Activated T-helper 1 cell treated with Interleukin-2 at 50 U/mL for 16 hours (primary cell): ENCODE data around the gene EXO1.
"Not testable (repeated sequence)": the region's sequence is repeated elsewhere in the genome, so short reads cannot be mapped to it uniquely, and the experiment has no call there.

Source experiments
- DNase-seq: peaks from one replicate; pipeline ENCODE4 v3.0.0-alpha.2; 2020; ENCODE audit warnings: low read depth

Gene EXO1

GRCh38 chr1:241847796-241848685 lies at the start of gene EXO1:
EXO1 (plus strand) TSS chr1:241848204; CDS start chr1:241850426, 2,222 bp downstream.
- DNase-seq: peak; percentile 75

- DNase-seq: no peak
Observed at GRCh38 chr1:241799416-241799815, 48.6 kb upstream of the EXO1 start.

DNA sequence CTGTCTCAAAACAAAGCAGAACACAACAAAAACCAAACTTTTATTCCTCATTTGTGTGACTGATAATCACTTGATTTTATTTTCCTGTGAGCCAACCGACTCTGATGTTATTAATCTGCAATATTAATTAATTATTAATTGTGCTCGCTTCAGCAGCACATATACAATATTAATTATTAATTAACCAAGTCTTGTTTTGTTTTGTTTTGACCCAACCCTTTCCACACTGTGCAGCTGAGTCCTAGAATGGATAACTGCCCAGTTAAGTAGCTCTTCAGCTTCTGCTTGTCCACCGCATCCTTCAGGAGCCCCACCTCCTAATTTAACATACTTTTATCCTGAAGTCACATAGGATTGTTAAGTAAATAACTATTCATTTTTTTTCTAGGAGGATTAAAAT lies 47.4 kb upstream of the EXO1 start:
- DNase-seq: no peak

DNA sequence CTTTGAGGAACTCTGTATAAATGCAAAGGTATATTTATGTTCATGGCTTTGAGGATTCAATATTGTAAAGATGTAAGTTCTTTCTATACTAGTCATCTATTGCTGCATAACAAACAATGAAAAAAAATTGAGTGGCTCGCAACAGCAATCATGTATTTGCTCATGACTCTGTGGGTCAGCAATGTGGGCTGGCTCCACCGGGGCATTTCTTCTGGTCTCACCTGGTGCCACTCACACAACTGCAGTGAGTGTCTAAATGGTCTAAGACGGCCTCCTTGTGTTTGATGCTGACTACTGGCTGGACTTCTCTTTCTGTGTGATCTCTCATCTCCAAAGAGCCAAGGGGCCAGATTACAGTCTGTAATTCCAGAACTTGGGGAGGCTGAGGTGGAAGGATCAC lies 45.1 kb upstream of the EXO1 start:
- DNase-seq: no peak

DNA sequence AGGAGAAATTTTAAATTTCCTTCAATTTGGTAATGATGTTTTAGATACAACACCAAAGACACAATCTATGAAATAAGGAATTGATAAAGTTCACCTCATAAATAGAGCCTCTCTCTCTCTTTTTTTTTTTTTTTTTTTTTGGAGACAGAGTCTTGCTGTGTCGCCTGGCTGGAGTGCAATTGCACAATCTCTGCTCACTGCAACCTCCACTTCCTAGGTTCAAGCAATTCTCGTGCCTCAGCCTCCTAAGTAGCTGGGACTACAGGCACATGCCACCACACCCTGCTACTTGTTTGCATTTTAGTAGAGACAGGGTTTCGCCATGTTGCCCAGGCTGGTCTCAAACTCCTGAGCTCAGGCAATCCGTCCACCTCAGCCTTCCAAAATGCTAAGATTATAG lies 43.3 kb upstream of the EXO1 start:
- not testable (repeated sequence) for DNase-seq

GRCh38 chr1:241808265-241808664 lies 39.7 kb upstream of the EXO1 start:
- no peak for DNase-seq

DNA sequence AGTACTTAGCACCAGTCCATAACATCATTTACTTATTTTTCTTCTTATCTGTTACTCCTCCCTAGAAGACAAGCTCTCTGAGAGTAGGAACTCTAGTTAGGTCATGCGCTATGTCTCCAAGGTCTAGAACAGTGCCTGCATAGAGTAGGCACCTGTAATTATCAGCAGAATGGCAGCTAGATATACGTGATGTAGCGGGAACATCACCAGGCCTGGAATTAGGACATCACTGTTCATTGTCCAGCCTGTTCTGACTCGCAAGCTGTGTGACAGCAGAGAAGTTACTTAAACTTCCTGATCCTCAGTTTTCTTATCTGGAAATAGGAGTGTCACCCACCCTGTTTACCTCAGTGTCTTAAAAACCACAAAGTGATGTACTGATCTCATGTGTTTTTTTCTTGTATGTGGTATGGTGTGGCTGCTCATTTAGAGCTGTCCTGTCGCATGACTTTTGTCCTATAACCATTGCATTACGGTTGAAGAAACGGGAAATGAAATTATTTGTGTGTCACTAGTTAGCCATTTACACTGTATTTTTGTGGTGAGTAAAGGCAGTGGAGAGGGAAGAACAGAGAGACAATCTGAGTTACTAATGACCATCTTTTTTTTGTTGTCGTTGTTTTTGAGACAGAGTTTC lies 37.1 kb upstream of the EXO1 start:
- no peak for DNase-seq

DNA sequence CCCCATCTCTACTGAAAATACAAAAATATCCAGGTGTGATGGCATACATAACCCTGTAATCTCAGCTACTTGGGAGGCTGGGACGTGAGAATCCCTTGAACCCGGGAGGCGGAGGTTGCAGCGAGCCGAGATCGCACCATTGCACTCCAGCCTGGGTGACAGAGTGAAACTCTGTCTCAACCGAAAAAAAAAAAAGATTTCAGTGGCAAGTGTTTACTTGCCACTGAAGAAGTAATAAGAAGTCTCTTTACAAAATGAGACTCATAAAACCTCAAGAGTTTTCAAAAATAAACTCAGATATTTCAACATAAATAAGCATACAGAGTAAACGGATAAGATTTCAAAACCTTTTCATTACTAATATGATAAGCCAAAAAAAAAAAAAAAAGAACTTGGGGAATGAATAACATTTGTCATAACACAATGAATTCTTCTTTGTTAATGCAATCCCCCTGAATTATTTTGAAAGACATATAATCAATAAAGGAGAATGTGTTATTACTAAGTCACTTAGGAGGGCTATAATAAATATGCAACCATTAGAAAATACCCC lies 34.2 kb upstream of the EXO1 start:
- DNase-seq: no peak

DNA sequence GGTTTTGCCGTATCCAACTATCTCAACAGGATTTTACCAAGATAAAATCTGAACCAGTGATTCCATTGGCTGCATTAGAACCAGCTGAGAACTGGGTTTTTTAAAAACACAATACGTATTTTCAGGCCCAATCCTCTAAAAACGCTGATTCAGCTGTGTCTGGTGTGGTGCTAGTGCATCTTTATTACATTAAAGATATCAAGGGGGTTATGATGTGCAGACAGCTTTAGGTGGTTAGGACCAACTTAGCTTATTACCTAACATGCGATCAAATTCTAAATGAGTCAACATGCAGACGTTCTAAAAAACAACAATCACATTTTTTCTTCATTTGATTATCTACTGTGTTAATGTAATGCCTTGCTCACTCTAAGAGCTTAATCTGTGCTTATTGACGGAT lies 32.0 kb upstream of the EXO1 start:
- DNase-seq: no peak

DNA sequence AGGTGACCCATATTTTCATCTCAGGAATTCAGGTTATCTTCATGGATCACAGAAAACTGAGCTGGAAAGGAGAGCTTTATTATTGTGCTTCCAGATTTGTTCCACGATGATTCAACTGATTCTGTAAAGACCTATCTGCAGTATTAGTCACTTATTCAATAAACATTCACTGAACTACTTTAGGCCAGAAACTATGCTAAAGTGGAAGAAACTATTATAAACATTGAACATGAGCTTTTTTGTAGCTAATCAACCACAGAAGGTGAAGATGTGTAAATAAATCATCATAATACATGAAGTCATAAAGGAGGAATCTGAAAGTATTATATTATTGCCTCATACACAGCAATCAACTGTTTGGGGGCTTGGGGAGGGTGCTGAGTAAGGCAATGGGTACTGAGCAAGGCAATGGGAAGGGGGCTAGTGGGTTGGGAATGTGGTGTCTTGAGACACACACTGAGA lies 30.6 kb upstream of the EXO1 start:
- DNase-seq: no peak

DNA sequence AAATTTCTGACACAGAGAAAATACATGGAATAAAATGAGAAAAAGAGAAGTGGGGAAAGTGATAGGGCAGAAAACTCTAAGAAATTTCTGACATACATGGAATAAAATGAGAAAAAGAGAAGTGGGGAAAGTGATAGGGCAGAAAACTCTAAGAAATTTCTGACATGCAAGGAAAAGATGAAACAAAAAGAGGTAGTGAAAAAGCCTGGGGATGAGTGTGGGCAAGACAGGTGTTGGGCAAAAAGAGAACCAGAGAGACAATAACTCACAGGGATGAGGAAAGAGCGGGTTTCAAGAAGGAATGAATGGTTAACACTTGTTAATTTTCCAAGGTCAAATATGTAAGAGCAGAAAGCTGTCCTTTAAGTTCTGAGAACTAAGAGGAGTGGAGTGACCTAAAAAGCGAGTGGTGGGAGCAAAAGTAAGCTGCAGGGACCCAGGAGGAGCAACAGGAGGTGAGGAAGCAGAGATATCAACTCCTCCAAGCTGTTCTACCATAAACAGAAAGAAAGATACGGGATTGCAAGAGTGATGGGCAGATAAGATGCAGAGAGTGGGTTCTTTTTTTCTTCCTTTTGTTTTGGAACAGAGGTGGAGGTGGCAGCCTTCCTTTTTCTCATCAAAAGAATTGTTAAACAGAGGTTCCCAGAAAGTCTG lies 29.9 kb upstream of the EXO1 start:
- DNase-seq: no peak

GRCh38 chr1:241819340-241819866 lies 28.6 kb upstream of the EXO1 start:
- no peak for DNase-seq

DNA sequence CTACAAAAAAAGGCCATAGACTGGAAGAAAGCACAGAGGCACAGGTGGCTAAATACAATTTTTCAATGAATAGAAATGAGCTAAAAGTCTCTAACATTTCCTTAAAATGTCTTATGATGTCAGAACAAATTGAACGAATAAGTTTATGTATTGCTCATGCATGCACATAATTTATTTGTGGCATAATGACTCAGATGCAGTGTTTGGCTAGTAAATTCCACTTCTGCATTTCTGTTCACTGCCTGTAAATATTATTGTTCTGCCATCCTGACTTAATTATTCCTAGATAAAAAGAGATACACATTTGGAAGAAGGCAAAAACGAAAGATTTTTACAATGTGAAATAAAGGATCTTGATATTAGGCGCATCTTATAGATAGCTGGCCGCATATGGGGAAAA lies 26.6 kb upstream of the EXO1 start:
- DNase-seq: no peak

DNA sequence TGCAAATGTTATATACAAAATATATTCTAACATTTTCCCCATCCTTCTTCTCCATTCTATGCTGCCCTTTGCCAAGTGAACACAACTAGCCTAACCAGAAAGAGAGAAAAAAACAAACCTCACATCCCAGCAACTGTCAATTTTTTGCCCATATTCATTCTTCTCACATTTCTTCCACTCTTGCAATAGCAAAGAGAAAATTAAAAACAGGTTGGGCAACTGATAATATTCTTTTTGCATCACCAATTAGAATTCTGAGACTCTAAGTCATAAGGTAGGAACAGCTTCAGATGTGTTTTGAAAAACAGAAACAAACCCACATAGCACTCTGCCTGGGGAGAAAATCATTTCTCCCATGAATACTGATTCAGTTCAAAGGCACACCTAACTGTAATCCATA lies 25.2 kb upstream of the EXO1 start:
- DNase-seq: no peak

DNA sequence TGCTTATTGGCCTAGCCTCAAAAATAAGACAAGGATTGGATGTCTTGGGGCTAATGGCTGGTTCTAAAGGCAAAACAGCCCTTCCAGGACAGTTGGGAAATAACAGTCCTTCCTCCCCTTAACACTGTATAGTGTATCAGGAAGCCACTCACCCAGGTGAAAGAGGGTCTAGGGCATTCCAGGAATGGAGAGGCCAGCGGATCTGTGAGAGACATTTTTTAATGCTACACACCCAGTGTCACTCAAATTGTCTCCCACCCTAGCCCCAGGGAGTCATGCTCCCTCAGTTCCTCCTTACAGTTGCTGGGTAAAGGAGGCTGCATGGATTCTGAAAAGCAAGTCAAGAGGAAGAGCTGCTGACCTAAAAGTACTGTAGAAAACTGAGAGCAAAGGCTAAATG lies 24.1 kb upstream of the EXO1 start:
- DNase-seq: no peak

GRCh38 chr1:241825581-241825980 lies 22.4 kb upstream of the EXO1 start:
- DNase-seq: no peak

GRCh38 chr1:241826613-241827012 lies 21.4 kb upstream of the EXO1 start:
- not testable (repeated sequence) for DNase-seq

GRCh38 chr1:241827264-241827663 lies 20.7 kb upstream of the EXO1 start:
- no peak for DNase-seq

GRCh38 chr1:241828463-241829021 lies 19.5 kb upstream of the EXO1 start:
- no peak for DNase-seq

- no peak for DNase-seq
Observed at GRCh38 chr1:241829468-241829867, 18.5 kb upstream of the EXO1 start.

- no peak for DNase-seq
Observed at GRCh38 chr1:241834733-241835377, 13.1 kb upstream of the EXO1 start.

GRCh38 chr1:241836941-241837340 lies 11.1 kb upstream of the EXO1 start:
- no peak for DNase-seq
